Cardiac muscle cell (in vitro differentiated cells and primary cell): ENCODE results near the gene MYD88. TPM values are rescaled to one million over a fixed set of nuclear protein-coding genes. Genes with fewer than 3 reads are reported as not detected.

Source experiments
- DNase-seq, 2 donors: peaks; one replicate each; pipeline versions ENCODE4 v3.0.0 to v3.0.0-alpha.2; 2010 to 2017; ENCODE audit warnings: low read depth in 1 of 2, low spot score in 1 of 2
- H3K27ac ChIP-seq: fragments of 200-600 bp; sonication (generic); 2 replicates; pipeline ENCODE4 v1.5.1; 2016
- H3K27me3 ChIP-seq: fragments of 200-600 bp; sonication (generic); 2 replicates; pipeline ENCODE4 v1.6.0; 2016; ENCODE audit warnings: control low read depth
- H3K36me3 ChIP-seq: fragments of 200-600 bp; sonication (generic); 2 replicates; pipeline ENCODE4 v1.5.1; 2016; ENCODE audit warnings: control low read depth
- H3K4me1 ChIP-seq: fragments of 200-600 bp; sonication (generic); 2 replicates; pipeline ENCODE4 v1.8.1; 2017; ENCODE audit warnings: low read depth, mild to moderate bottlenecking, mixed run types
- H3K4me3 ChIP-seq: fragments of 200-600 bp; sonication (generic); 2 replicates; pipeline ENCODE4 v1.5.1; 2016; ENCODE audit warnings: mild to moderate bottlenecking
- H3K9me3 ChIP-seq: fragments of 200-600 bp; sonication (generic); 2 replicates; pipeline ENCODE4 v1.5.1; 2017; ENCODE audit warnings: low read depth, mild to moderate bottlenecking, control low read depth
- CTCF ChIP-seq: IDR thresholded peaks from 2 replicates; pipeline ENCODE4 v1.5.1; 2012; ENCODE audit warnings: low read depth, mild to moderate bottlenecking, low read length
- polyA plus RNA-seq: library from polyadenylated mRNA; unstranded; fragments of >200 nt; fragmentation: Nextera tagmentation; extraction: Ambion mirVana; gene quantifications from 2 replicates; pipeline ENCODE4 v1.2.1, GENCODE V29; 2016
- total RNA-seq: library from RNA; depleted of rRNA; stranded (reverse); fragments of >200 nt; gene quantifications from 2 replicates; pipeline ENCODE4 v1.2.3, GENCODE V29; 2016

MYD88 gene
- total and polyA plus RNA-seq, 2 experiments from 2014 or later: 2.5 to 7.2 TPM

DNA sequence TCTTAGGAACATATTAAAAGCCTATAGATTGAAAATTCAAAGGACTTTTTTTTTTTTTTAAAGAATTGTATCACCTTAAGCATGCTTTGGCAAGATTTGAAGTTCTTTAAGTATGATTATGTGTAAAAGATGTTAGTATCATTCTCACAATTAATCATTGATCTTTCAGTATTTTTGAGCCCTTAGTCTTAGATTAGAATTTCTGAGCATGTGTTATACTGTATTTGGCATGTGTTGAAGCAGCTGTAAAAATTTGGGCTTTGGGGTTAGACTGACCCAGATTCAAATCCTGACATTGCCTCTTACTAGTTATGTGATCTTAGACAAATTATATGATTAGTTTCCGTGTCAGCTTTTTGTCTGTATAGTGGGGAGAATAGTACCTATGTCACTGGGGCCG lies 33.2 kb downstream of the MYD88 start:
- no peak for TF ChIP-seq CTCF
- H3K4me1 ChIP-seq: no peaks in the 10 kb centered on the region
- no peaks in the 10 kb centered on the region for H3K27me3 ChIP-seq
- no peak overlapping the region for H3K27ac ChIP-seq
- DNase-seq: no peak
- no peaks in the 10 kb centered on the region for H3K9me3 ChIP-seq
- no peak overlapping the region for H3K4me3 ChIP-seq
- no peaks in the 10 kb centered on the region for H3K36me3 ChIP-seq

DNA sequence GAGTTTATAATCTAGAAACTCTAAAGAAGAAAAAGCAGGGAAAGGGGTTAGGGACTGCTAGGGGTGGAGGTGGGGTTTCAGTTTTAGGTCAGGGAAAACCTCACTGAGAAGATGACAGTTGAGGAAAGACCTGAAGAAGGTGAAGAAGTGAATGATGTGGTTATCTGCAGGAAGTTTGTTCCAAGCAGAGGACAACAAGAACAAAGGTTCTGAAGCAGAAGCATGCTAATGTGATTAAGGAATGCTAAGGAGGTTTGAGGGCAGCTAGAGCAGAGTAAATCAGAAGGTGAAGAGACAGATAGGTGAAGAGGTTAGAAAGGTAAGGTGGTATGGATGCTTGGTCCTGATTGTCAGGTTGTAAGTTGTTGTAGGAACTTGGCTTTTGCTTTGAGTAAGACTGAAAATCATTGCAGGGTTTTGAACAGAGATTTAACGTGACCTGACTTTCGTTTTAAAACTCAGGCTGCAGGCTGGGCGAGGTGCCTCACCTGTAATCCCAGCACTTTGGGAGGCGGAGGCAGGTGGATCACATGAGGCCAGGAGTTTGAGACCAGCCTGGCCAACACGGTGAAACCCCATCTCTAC lies 35.5 kb downstream of the MYD88 start:
- Histone ChIP-seq H3K9me3 (no peaks in the 10 kb centered on the region), H3K4me3 (no peak overlapping the region), H3K36me3 (no peaks in the 10 kb centered on the region), H3K4me1 (no peaks in the 10 kb centered on the region), H3K27ac (no peak overlapping the region), H3K27me3 (no peaks in the 10 kb centered on the region)
- no peak for TF ChIP-seq CTCF
- DNase-seq: no peak

GRCh38 chr3:38177181-38177580 lies 38.7 kb downstream of the MYD88 start:
- no peak for TF ChIP-seq CTCF
- no peak overlapping the region for H3K4me3 ChIP-seq
- H3K27me3 ChIP-seq: no peaks in the 10 kb centered on the region
- DNase-seq: no peak
- H3K9me3 ChIP-seq: no peaks in the 10 kb centered on the region
- no peaks in the 10 kb centered on the region for H3K36me3 ChIP-seq
- H3K4me1 ChIP-seq: no peaks in the 10 kb centered on the region
- H3K27ac ChIP-seq: peak overlapping the region; percentile 35

DNA sequence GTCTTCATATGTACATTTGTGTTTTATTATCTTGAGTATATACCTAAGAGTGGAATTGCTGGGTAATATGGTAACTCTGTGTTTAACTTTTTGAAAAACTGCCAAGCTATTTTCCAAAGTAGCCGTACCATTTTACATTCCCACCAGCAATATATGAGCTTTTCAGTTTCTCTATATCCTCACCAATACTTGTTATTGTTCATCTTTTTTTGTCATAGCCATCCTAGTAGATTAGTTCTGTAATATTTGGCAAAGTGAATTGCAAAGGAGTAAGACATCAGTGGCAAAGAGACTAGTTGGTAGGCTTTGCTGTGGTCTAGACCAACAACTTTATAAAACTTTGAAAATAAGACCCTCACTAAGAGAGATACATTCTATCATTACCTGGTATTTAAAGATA lies 48.3 kb downstream of the MYD88 start:
- Histone ChIP-seq H3K4me3 (no peak overlapping the region), H3K4me1 (no peaks in the 10 kb centered on the region), H3K9me3 (no peaks in the 10 kb centered on the region), H3K27me3 (no peaks in the 10 kb centered on the region), H3K27ac (no peak overlapping the region), H3K36me3 (peaks cover 17% of the 10 kb centered on the region)
- DNase-seq: no peak
- TF ChIP-seq CTCF: no peak

DNA sequence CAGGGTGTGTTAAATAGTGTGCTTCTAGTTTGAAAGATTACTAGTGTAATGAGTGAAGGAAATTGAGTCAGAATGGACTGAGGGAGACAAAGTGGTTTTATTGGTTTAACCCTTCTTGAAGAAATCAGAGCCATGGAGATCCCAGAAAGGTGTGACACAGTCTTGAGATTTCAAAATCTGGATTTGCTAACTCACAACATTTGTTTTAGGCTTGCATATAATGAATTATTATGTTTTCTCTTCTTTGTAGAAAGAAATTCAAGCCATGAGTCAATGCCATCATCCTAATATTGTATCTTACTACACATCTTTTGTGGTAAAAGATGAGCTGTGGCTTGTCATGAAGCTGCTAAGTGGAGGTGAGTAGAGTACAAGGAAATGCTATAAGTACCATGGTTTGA lies 52.0 kb downstream of the MYD88 start:
- H3K27ac ChIP-seq: no peak overlapping the region
- no peak for TF ChIP-seq CTCF
- H3K4me3 ChIP-seq: no peak overlapping the region
- no peaks in the 10 kb centered on the region for H3K27me3 ChIP-seq
- no peaks in the 10 kb centered on the region for H3K4me1 ChIP-seq
- no peaks in the 10 kb centered on the region for H3K9me3 ChIP-seq
- H3K36me3 ChIP-seq: peaks cover 11% of the 10 kb centered on the region
- no peak for DNase-seq

Other genes with a start within 250 kb of the MYD88 start
- 2.5 and 3.4 TPM in 2 replicates for gene VILL, start 147.9 kb upstream of the MYD88 start, total RNA-seq
- 0.75 and 2.1 TPM in 2 replicates for gene VILL, start 147.9 kb upstream of the MYD88 start, polyA plus RNA-seq
- gene PLCD1, start 109.0 kb upstream of the MYD88 start, total RNA-seq: 28.2 and 29.1 TPM in 2 replicates
- 21.0 and 26.4 TPM in 2 replicates for gene PLCD1, start 109.0 kb upstream of the MYD88 start, polyA plus RNA-seq
- 0.11 and 0.15 TPM in 2 replicates for gene DLEC1, start 99.5 kb upstream of the MYD88 start, total RNA-seq
- gene DLEC1, start 99.5 kb upstream of the MYD88 start, polyA plus RNA-seq: 0.57 TPM in 1 of 2 replicates, not detected in the other
- 62.8 and 63.1 TPM in 2 replicates for gene ACAA1, start 1.5 kb upstream of the MYD88 start, total RNA-seq
- gene ACAA1, start 1.5 kb upstream of the MYD88 start, polyA plus RNA-seq: 87.9 and 104 TPM in 2 replicates
- gene OXSR1, start 26.9 kb downstream of the MYD88 start, total RNA-seq: 24.4 and 34.1 TPM in 2 replicates
- 20.6 and 24.2 TPM in 2 replicates for gene OXSR1, start 26.9 kb downstream of the MYD88 start, polyA plus RNA-seq
- gene SLC22A13, start 127.2 kb downstream of the MYD88 start, total RNA-seq: 0.07 and 0.39 TPM in 2 replicates
- gene SLC22A13, start 127.2 kb downstream of the MYD88 start, polyA plus RNA-seq: 0.14 and 0.37 TPM in 2 replicates
- 0.07 and 0.12 TPM in 2 replicates for gene SLC22A14, start 143.6 kb downstream of the MYD88 start, total RNA-seq
- 0.43 TPM in 1 of 2 replicates, not detected in the other for gene SLC22A14, start 143.6 kb downstream of the MYD88 start, polyA plus RNA-seq
- gene XYLB, start 208.1 kb downstream of the MYD88 start, total RNA-seq: 0.36 and 1.3 TPM in 2 replicates
- 0.56 and 0.97 TPM in 2 replicates for gene XYLB, start 208.1 kb downstream of the MYD88 start, polyA plus RNA-seq